Activated CD4-positive, CD25-positive, alpha-beta regulatory T cell treated with anti-CD3 and anti-CD28 coated beads, Interleukin-2, amount 50 U/mL, for 24 hours (primary cell): Measurements from ENCODE around the gene OR2AT4.
"Not testable (repeated sequence)": the region's sequence is repeated elsewhere in the genome, so short reads cannot be mapped to it uniquely, and the experiment has no call there.

Source experiments
- ATAC-seq, 2 donors: fragments of 150-1000 bp; cut with Tn5 transposase; one replicate each; pipeline ENCODE4 v1.10.0; 2021; ENCODE audit warnings: mild to moderate bottlenecking in 1 of 2, moderate library complexity in 1 of 2

The OR2AT4 gene

DNA sequence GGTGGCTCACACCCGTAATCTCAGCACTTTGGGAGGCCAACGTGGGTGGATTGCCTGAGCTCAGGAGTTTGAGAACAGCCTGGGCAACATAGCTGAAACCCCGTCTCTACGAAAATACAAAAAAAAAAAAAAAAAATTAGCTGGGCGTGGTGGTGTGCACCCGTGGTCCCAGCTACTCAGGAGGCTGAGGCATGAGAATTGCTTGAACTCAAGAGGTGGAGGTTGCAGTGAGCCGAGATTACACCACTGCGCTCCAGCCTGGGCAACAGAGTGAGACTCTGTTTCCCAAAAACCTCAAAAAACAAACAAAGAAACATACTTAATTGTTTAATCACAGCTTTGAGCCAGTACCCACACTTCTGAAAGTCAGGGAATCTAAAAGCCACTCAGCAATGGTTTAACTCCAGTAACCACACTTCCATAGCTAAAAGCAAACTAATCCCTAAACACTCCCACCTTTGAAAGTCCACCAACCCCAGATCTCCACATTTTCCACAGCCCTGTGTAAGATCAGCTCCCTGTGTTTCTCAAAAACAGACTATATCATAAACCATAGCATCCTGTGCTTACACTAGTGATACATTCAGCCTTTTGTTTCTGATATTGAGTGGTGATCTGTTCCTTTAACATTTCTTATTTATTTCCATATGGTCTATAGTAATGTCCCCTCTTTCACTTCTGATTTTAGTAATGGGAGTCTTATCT, 4.9 kb upstream of the OR2AT4 start:
- ATAC-seq = no peak

DNA sequence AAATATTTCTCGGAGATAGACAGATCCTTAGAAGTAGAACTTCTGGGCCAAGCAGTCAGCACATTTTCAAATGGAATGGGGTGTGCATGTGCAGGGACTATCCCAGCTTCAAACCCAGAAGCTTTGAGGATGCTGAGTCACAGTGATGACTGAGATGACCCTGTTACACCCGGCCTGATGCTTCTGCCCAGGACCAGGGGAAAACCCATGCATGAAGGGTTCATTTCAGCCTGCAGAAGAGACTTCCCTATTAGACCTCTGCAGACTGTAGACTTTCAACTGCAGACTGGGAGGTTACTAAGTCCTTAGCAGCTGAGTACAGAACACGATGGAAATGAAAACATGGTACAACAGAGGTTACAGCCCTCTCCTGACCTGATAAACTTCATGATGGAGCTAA, 3.6 kb upstream of the OR2AT4 start:
- peak; percentile 91 for ATAC-seq

DNA sequence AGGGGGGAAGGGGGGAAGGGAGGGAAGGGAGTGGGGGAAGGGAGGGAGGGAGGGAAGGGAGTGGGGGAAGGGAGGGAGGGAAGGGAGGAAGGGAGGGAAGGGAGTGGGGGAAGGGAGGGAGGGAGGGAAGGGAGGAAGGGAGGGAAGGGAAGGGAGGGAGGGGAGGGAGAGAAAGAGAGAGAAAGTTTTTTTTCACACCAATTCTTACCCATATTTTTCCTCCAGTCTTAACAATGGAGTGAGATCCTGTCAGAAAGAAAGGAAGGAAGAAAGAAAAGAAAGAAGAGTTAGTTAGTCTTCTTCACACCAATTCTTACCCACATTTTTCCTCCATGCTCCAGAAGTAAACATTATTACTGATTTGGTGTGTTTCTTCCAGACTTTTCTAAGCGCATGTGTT, 3.0 kb upstream of the OR2AT4 start:
- ATAC-seq = no peak

DNA sequence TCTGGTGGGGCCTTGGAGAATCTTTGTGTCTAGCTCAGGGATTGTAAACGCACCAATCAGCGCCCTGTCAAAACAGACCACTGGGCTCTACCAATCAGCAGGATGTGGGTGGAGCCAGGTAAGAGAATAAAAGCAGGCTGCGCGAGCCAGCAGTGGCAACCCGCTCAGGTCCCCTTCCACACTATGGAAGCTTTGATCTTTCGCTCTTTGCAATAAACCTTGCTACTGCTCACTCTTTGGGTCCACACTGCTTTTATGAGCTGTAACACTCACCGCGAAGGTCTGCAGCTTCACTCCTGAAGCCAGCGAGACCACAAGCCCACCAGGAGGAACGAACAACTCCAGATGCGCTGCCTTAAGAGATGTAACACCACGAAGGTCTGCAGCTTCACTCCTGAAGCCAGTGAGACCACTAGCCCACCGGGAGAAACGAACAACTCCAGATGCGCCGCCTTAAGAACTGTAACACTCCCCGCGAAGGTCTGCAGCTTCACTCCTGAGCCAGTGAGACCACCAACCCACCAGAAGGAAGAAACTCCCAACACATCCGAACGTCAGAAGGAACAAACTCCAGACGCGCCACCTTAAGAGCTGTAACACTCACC, 2.3 kb upstream of the OR2AT4 start:
- not testable (repeated sequence) for ATAC-seq

DNA sequence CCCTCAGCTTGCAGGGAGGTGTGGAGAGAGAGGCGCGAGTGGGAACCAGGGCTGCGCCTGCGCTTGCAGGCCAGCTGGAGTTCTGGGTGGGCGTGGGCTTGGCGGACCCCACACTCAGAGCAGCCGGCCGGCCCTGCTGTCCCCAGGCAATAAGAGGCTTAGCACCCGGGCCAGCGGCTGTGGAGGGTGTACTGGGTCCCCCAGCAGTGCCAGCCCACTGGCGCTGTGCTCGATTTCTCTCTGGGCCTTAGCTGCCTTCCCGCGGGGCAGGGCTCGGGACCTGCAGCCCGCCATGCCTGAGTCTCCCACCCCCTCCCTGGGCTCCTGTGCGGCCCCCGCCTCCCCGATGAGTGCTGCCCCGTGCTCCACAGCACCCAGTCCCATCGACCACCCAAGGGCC, 1.5 kb upstream of the OR2AT4 start:
- not testable (repeated sequence) for ATAC-seq

DNA sequence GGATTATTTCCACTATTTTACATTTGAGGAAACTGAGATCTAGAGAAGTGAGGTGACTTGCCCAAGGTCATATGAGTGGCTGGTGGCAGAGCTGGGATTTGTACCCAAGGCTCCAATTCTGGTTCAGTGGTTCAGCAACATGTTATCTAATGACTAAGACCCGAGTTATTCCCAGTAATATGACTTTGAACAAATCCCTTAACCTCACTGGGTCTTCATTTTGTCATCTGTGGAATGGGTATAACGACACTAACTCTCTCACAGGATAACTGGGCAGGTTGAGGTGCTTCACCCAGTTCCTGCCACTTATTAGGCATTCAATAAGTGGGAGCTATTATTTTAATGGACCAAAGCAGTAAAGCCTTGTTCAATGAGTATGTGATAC, 489 bp upstream of the OR2AT4 start:
- ATAC-seq = no peak

DNA sequence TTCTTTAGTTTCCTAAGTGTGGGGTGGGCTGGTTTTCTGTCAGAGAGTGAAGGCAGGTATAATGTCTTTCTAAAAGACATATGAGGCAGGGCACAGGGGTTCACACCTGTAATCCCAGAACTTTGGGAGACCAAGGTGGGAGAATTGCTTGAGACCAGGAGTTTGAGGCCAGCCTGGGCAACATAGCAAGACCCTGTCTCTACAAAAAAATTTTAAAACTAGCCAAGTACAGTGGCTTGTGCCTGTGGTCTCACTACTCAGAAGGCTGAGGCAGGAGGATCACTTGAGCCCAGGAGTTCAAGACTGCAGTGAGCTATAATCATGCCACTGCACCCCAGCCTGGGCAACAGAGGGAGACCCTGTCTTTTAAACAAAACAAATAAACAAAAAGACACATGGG, 2.3 kb downstream of the OR2AT4 start:
- ATAC-seq = not testable (repeated sequence)

DNA sequence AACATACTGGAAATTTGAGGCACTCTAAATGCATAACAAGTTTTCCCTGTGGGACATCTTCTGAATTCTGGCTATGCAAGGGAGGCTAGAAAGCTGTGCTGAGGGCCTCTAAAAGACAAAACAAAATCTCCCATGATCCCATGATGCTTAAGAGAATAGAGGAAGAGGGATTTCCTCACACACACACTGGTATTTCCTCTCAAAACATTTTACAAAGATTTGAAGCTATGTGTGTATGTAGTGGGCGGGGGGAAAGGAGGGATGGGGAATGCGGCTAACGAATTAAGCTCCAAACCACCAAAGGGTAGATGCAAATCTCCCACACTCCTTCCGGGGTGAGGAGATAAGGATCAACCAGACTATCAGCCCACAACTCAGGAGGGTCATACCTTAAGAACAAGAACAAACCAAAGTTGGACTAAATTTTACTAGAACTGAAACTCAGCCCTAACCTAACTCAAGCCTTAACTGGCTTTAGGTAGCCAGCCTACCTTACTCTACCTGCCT, 6.0 kb downstream of the OR2AT4 start:
- ATAC-seq = no peak

DNA sequence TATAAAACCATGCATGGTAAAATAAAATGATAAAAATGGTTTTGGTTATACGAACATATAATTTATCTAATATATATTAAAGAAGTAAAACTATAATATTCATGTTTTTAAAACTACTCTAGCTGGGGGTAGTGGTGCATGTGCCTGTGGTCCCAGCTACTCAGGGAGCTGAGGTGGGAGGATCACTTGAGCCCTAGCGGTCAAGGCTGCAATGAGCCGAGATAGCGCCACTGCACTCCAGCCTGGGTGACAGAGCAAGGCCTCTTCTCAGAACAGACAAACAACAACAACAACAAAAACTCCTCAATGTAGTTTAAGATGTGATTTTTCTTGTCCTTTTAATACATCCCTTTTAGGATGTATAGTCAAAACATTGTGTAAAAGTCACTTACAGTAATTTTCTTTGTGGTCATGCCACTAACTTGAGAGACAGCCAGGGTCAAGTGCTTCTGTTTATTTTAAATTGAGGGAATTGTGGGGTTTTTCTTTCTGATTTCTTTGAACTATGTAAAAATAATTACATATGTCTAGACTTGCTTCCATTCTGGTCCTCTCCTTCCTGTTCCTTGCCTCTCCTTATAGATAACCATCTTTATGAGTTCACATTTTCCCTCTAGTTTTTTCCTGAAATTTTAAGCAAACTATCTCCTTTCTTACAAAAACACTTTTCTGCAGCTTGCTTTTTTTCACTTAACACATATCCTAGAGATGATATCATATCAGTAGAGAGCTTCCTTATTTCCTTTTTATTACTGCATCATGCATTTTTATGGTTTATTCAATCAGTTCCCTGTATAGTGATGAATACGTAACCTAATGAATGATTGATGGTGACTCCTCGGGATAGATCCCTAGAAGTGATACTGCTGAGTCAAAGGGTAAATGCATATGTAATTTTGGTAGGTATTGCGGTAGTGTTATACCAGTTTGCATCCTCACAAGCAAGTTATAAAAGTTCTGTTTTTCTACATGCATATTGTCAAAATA, 9.1 kb downstream of the OR2AT4 start:
- ATAC-seq = no peak

DNA sequence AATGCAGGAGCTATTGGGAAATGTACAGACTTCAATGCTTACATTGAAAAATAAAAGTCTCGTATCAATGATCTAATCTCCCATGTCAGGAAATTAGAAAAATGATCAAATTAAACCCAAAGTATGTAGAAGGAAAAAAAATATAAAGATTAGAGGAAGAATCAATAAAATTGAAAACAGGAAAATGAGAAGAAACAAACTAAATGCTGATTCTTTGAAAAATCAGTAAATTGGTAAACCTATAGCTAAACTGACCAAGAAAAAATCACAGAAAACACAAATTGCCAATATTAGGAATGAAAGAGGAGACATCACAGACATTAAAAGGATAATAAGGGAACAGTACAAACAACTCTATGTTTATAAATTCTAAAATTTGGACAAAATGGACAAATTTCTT, 11.8 kb downstream of the OR2AT4 start:
- no peak for ATAC-seq

DNA sequence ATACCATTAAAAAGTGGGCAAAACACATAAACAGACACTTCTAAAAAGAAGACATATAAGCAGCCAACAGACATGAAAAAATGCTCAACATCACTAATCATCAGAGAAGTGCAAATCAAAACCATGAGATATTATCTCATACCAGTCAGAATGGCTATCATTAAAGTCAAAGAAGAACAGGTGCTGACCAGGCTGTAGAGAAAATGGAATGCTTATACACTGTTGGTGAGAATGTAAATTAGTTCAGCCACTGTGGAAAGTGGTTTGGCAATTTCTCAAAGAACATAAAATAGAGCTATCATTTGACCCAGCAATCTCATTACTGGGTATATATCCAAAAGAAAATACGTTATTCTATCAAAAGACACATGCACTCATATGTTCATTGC, 13.5 kb downstream of the OR2AT4 start:
- no peak for ATAC-seq

DNA sequence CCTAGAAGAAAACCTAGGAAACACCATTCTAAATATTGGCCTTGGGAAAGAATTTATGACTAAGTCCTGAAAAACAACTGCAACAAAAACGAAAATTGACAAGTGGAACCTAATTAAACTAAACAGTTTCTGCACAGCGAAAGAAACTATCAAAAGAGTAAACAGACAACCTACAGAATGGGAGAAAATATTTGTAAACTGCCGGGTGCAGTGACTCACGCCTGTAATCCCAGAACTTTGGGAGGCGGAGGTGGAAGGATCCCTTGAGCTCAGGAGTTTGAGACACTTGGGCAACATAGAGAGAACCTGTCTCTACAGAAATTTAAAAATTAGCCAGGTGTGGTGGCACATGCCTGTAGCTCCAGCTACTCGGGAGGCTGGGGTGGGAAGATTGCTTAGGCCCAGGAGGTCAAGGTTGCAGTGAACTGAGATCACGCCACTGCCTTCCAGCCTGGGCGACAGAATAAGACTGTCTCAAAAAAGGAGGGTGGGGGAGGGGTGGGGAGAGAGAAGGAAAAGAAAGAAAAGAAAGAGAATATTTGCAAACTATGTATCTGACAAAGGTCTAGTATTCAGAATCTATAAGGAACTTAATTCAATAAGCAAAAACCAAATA, 14.0 kb downstream of the OR2AT4 start:
- ATAC-seq = no peak

DNA sequence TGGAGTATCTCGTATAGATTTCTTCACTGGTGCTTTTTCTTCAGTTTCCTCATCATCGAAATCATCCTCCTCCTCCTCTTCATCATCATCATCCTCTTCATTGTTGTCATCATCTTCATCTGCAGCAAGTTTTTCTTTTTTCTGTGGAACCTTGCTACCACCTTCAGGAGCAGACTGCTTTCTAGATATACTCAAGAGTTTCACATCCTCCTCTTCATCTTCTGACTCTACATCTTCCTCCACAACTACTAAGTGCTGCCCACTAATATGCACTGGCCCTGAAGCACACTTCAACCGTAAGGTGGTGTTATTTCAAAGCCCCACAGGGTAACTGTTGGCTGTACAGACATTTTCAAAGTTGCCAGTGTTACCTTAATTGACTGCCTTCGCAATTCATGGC, 17.1 kb downstream of the OR2AT4 start:
- no peak for ATAC-seq

DNA sequence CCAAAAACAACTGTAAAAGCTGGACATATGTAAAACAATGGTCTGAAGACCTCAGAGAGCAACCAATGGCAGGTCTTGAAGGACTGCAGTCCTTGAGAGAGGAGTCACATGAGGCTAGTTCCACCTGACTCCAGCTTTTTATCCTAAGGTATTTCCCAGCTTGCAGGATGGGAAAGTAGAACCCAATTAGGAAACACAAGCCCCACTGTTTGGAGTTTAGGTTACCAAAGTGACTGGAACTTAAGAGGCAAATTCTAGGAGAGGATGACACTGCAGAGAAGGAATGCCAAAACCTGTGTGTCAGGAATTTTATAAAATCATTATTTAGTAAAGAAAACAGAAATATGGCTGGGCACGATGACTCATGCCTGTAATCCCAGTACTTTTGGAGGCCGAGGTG, 18.4 kb downstream of the OR2AT4 start:
- ATAC-seq = no peak

DNA sequence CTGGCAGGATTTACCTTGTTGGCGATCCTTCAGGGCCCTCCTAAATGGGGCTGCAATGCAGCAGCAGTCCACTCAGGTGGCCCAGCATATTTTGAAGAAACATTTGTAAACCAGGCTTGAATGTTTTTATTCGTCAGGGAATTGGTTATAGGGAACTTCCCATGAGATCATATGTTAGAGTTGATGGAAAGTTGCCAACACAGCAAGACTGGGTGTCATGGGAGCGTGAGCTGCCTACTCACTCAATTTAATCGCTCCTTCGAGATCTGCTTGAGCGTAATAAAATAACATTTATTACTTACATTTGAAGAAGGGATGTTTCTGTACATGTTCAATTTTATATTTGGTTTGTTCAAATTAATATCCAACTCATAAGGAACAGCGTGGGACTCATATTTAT, 19.4 kb downstream of the OR2AT4 start:
- no peak for ATAC-seq

DNA sequence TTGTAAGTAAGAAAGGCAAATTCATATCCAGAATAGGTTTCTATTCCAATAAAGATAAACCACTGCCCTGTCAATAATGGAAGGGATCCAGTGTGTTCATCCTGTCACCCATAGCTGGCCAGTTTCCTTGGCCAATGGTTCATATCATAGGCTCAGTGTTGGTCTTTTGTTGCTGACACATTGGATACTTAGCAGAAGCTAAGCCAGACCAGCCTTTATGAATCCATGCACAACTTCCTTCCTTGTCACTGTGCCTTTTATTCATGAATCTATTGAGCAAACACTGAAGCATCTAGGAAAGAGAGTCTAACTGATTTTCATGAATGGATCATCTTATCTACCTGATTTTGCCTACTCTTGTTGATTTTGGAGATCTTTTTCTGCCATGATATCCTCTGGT, 20.0 kb downstream of the OR2AT4 start:
- no peak for ATAC-seq

DNA sequence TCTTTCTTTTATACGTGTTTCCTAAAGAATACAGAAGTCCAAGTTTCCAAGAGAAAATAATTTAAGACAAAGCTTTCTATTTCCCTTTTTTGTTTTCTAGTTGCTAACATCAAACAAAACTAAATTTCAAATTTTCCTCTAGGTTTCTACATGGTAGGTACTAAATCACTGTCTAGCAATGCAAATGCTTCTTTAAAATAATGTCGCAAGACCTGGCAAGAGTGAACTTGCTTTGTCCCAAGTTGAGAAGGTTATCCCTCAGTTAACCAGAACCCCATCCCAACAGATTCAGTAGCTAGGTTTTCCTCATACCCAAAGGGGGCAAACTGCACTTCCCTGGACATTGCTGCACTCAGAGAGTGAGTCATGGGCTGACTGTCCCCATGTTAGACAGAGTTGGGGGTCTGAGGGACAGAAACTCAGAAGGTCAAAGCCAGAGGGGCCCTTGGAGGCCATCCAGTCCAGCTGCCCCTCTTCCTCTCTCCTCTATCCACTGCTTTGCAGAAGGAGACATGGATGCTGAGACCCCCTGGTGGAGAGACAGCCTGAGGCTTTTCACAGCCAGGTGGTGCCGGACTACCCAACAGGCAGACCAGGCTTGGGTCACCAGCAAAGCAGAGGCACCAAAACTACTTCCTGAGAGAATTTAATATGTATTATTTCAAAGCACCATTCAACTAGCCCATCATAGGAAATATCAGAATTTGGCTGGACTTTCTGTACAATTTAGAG, 23.1 kb downstream of the OR2AT4 start:
- no peak for ATAC-seq

DNA sequence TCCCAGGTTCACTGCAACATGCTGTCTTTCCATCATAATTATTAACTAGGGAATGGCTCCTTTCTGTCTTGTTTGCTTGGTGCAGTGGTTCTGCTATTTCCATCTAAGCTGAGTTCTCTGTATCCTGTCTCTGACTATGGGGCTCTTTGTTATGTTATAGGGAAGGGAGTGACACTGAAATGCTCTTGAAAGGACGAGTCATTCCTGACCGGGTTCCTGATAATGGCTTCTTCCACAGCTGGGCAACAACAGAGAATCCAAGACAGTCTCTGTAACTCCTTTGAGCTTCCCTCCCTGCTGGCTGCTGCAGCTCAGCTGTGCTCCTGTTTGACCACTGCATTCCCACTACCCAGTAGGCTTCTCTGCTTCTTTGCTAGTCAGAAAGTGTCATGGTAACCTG, 24.1 kb downstream of the OR2AT4 start:
- ATAC-seq = no peak

DNA sequence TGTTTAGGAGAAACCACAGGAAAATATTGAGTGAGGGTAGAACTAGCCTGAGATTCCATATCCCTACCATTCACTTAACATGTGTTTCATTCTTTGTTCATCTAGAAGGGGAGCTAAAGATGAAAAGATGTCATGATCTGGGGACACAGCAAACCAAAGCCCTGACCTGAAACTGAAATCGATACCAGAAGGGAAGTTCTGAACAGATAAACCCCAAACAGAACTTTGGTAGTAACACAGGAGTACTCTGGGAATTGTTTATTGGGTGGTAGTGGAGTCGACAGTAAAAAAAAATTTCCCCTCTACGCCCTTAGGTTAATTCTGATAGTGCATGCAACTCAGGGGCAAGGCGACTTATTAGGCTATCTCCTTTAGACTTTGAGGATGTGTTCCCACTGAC, 27.2 kb downstream of the OR2AT4 start:
- no peak for ATAC-seq

DNA sequence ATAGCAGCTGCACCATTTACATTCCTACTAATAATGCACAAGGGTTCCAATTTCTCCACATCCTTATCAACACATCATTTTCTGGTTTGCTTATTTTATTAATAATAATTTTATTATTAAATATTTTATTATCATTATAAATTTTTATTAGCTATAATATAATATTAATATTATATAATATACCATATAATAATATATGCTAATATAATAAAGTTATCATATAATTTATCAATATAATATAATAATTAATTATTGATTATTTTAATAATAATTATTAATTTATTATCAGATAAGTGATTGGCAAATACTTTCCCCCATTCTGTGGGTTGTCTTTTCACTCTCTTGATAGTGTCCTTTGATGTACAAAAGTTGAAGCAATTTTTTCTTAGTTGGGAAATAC, 27.7 kb downstream of the OR2AT4 start:
- no peak for ATAC-seq

DNA sequence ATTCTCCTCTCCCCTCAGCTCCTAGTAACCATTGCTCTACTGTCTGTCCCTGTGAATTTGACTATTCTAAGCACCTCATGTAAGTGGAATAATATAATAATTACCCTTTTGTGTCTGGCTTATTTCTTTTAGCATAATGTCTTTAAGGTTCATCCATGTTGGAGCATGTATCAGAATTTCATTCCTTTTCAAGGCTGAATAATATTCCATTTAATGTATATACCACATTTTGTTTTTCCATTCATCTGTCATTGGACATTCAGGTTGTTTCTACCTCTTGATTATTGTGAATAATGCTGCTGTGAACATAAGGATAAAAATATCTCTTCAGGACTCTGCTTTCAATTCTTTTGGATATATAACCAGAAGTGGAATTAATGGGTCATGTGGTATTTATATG, 28.1 kb downstream of the OR2AT4 start:
- ATAC-seq = no peak

DNA sequence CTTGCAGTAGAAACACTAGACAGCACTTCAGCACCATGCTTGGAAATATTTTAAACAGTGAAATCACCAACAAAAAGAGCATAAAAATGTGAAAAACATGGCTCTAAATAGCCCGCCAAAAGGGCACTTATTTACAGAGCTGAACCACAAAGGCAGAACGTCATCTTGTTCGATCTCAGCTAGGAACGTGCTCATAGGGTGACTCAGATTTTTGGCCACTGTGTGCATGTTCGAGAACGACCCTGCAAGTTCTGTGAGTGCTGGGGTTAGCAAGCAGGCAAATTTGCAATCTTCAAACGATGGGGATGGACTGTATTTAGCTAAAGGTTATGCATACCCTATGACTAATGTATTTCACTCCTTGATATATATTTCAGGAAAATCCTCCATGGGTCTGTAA, 30.6 kb downstream of the OR2AT4 start:
- no peak for ATAC-seq
